B cell (primary cell): ENCODE measurements around the gene KDF1. TPM values are rescaled to one million over a fixed set of nuclear protein-coding genes. Genes with fewer than 3 reads are reported as not detected.

ENCODE experiments used
- ATAC-seq: fragments of 200-7000 bp; cut with Tn5 transposase; one replicate; pipeline ENCODE4 v1.10.0; 2021; ENCODE audit warnings: low read depth, mild to moderate bottlenecking, moderate number of reproducible peaks, moderate library complexity
- CTCF ChIA-PET: fragments of 350-600 bp; sonication (Branson Sonifier 250); formaldehyde crosslinking; loops from one replicate; lab custom pipeline; 2021; ENCODE audit warnings: antibody characterized with exemption, inconsistent platforms; lab: Charles Lee
- POLR2A ChIA-PET: fragments of 350-600 bp; sonication (Branson Sonifier 250); formaldehyde crosslinking; loops from one replicate; lab custom pipeline; 2021; ENCODE audit warnings: antibody characterized with exemption; lab: Charles Lee
- DNase-seq: peaks from one replicate; pipeline ENCODE4 v3.0.0; 2013
- H2AFZ ChIP-seq: 2 replicates; pipeline ENCODE4 v1.6.1; 2012; ENCODE audit warnings: mild to moderate bottlenecking, low read depth, low read length; ENCODE audit not compliant: insufficient read depth, poor library complexity, severe bottlenecking
- H3K27ac ChIP-seq, 2 donors: 1 replicate in 1 of 2; 2 replicates in 1 of 2; pipeline ENCODE4 v1.5.1; 2012 to 2013; ENCODE audit warnings: low read length in 2 of 2, mild to moderate bottlenecking in 2 of 2, moderate library complexity in 1 of 2
- H3K27me3 ChIP-seq, 4 experiments: fragments of 200-600 bp in 1 of 4; sonication (generic) in 1 of 4; replicated peaks in 1 of 4; 1 replicate in 2 of 4; 2 replicates in 2 of 4; pipeline versions ENCODE4 v1.6.1 to v1.7.0; 2013 to 2016; ENCODE audit warnings: low read length in 3 of 4, mild to moderate bottlenecking in 2 of 4, mixed read lengths in 1 of 4, moderate library complexity in 1 of 4; ENCODE audit not compliant: insufficient read depth in 4 of 4, control insufficient read depth in 3 of 4; ENCODE audit errors: control extremely low read depth in 1 of 4
- H3K36me3 ChIP-seq, 2 experiments: replicated peaks in 1 of 2; 1 replicate in 1 of 2; 2 replicates in 1 of 2; pipeline versions ENCODE4 v1.6.1 to v1.7.1; 2013; ENCODE audit warnings: low read length in 1 of 2; ENCODE audit not compliant: insufficient read depth in 2 of 2, control insufficient read depth in 1 of 2; ENCODE audit errors: control extremely low read depth in 1 of 2, extremely low read depth in 1 of 2
- H3K4me1 ChIP-seq, 2 donors: fragments of 200-600 bp in 1 of 2; sonication (generic) in 1 of 2; 1 replicate in 1 of 2; 2 replicates in 1 of 2; pipeline versions ENCODE4 v1.5.1 to v1.6.1; 2013 to 2017; ENCODE audit warnings: low read length in 2 of 2; ENCODE audit not compliant: control insufficient read depth in 2 of 2, insufficient read depth in 2 of 2
- H3K4me2 ChIP-seq: replicated peaks from 2 replicates; pipeline ENCODE3; 2012; ENCODE audit warnings: mild to moderate bottlenecking, low read depth, low read length; ENCODE audit not compliant: poor library complexity, severe bottlenecking
- H3K4me3 ChIP-seq, 5 experiments: fragments of 200-600 bp in 1 of 5; sonication (generic) in 1 of 5; 1 replicate in 3 of 5; 2 replicates in 2 of 5; pipeline versions ENCODE4 v1.5.1 to v1.7.0; 2011 to 2016; ENCODE audit warnings: low read length in 4 of 5, mild to moderate bottlenecking in 4 of 5, low read depth in 2 of 5, control low read depth in 1 of 5, moderate library complexity in 1 of 5; ENCODE audit not compliant: insufficient read depth in 1 of 5; ENCODE audit errors: control extremely low read depth in 1 of 5, extremely low read depth in 1 of 5
- H3K79me2 ChIP-seq: fragments of 200-600 bp; sonication (generic); one replicate; pipeline ENCODE4 v1.6.0; 2016; ENCODE audit warnings: low read length; ENCODE audit not compliant: control insufficient read depth, insufficient read depth
- H3K9ac ChIP-seq: fragments of 200-600 bp; sonication (generic); 2 replicates; pipeline ENCODE4 v1.6.1; 2017; ENCODE audit warnings: mild to moderate bottlenecking, low read length, moderate library complexity
- H3K9me3 ChIP-seq, 3 donors: one replicate each; pipeline versions ENCODE4 v1.6.1 to v1.7.1; 2013; ENCODE audit warnings: low read length in 2 of 3; ENCODE audit not compliant: control insufficient read depth in 2 of 3, insufficient read depth in 1 of 3; ENCODE audit errors: control extremely low read depth in 1 of 3
- H4K20me1 ChIP-seq: 2 replicates; pipeline ENCODE4 v1.6.0; 2012; ENCODE audit warnings: mild to moderate bottlenecking, low read length; ENCODE audit not compliant: insufficient read depth, control insufficient read depth, poor library complexity, severe bottlenecking
- H3K27ac Mint-ChIP-seq: one replicate; pipeline ENCODE4 v1.8.0; 2021; ENCODE audit warnings: mixed read lengths
- H3K27me3 Mint-ChIP-seq: one replicate; pipeline ENCODE4 v1.8.0; 2021; ENCODE audit warnings: mixed read lengths
- H3K4me1 Mint-ChIP-seq: one replicate; pipeline ENCODE4 v1.8.0; 2021; ENCODE audit warnings: mixed read lengths
- H3K4me3 Mint-ChIP-seq: one replicate; pipeline ENCODE4 v1.8.0; 2021; ENCODE audit warnings: mixed read lengths
- H3K9me3 Mint-ChIP-seq: one replicate; pipeline ENCODE4 v1.8.0; 2022; ENCODE audit warnings: mixed read lengths; ENCODE audit not compliant: insufficient read depth
- CTCF ChIP-seq: fragments of 200-600 bp; IDR thresholded peaks from one replicate; pipeline ENCODE4 v1.8.0; 2022; ENCODE audit warnings: antibody characterized with exemption, mild to moderate bottlenecking
- EZH2 ChIP-seq: IDR thresholded peaks from 2 replicates; pipeline ENCODE4 v1.6.1; 2012; ENCODE audit warnings: borderline replicate concordance, low read depth, mild to moderate bottlenecking, moderate library complexity, low read length; ENCODE audit not compliant: insufficient read depth, poor library complexity, severe bottlenecking
- WGBS: methylation state at CpG from one replicate; pipeline ENCODE4 v1.1.5; 2013; ENCODE audit warnings: missing lambda C conversion rate; ENCODE audit not compliant: insufficient coverage; 5-methylcytosine and 5-hydroxymethylcytosine counted together
- intact Hi-C: fragments of 100-400 bp; cut with micrococcal nuclease; formaldehyde crosslinking; loops from one replicate; pipeline ENCODE4 v1.10.0; 2022
- polyA plus RNA-seq: library from polyadenylated mRNA; depleted of rRNA; stranded (reverse); fragments of >200 nt; gene quantifications from 2 replicates; pipeline ENCODE4 v1.2.3, GENCODE V29; 2012
- total RNA-seq, 2 donors: library from RNA; stranded (reverse); fragments of 120-200 nt in 1 of 2; gene quantifications; 1 replicate in 1 of 2; 2 replicates in 1 of 2; pipeline versions ENCODE4 v1.2.3 to v1.2.4, GENCODE V29; 2013 to 2022

The KDF1 gene
- total and polyA plus RNA-seq, 2 donors (not counting 1 experiment from before 2014, with no cell fraction given), result 0.74 to 2.6 TPM

GRCh38 chr1:27003745-27004470 lies 43.6 kb upstream of the KDF1 start:
- peaks cover 21 to 23% of the 10 kb centered on the region in 2 donors for H3K4me1 ChIP-seq
- DNase-seq (no peak), ATAC-seq (no peak)
- TF ChIP-seq CTCF (no peak), EZH2 (no peak)
- H3K4me2 ChIP-seq, result no peak overlapping the region
- H2AFZ ChIP-seq, result no peak overlapping the region
- POLR2A ChIA-PET, result interaction anchor here (0.6 kb wide), 1 partner anchor 32 kb away, joined by 6 read pairs; no protein-coding TSS in a partner anchor
- no peaks in the 10 kb centered on the region for H4K20me1 ChIP-seq
- peaks cover 23% of the 10 kb centered on the region for H3K4me1 Mint-ChIP-seq
- H3K4me3 Mint-ChIP-seq, result no peak overlapping the region
- H3K27me3 Mint-ChIP-seq, result peaks cover 3% of the 10 kb centered on the region
- intact Hi-C loops, result no loop called here
- no peak overlapping the region for H3K9ac ChIP-seq
- no peak overlapping the region for H3K4me3 ChIP-seq
- no peak overlapping the region for H3K27ac ChIP-seq
- CTCF ChIA-PET, result interaction anchor here (1.3 to 2.1 kb wide), 2 partner anchors 10 to 42 kb away, joined by 4 to 7 read pairs; no protein-coding TSS in a partner anchor
- no peaks in the 10 kb centered on the region for H3K27me3 ChIP-seq
- no peaks in the 10 kb centered on the region for H3K9me3 ChIP-seq
- WGBS, result 90% methylated on average over 3 of the region's 7 CpGs
- H3K27ac Mint-ChIP-seq, result no peak overlapping the region
- no peaks in the 10 kb centered on the region for H3K79me2 ChIP-seq
- H3K36me3 ChIP-seq, result no peaks in the 10 kb centered on the region
- no peaks in the 10 kb centered on the region for H3K9me3 Mint-ChIP-seq
